Naive thymus-derived CD4-positive, alpha-beta T cell (primary cell): Measurements from ENCODE around the gene ZDHHC16. TPM values are rescaled to one million over a fixed set of nuclear protein-coding genes. Genes with fewer than 3 reads are reported as not detected.

Experiments used
- ATAC-seq: fragments of 150-1000 bp; cut with Tn5 transposase; 2 replicates; pipeline ENCODE4 v1.10.0; 2021; ENCODE audit warnings: mild to moderate bottlenecking, moderate library complexity
- CTCF ChIA-PET: fragments of 350-600 bp; sonication (Branson Sonifier 250); formaldehyde crosslinking; loops from one replicate; lab custom pipeline; 2021; ENCODE audit warnings: antibody characterized with exemption; lab: Charles Lee
- POLR2A ChIA-PET: fragments of 350-600 bp; sonication (Branson Sonifier 250); formaldehyde crosslinking; loops from one replicate; lab custom pipeline; 2021; ENCODE audit warnings: antibody characterized with exemption, inconsistent platforms; lab: Charles Lee
- DNase-seq, 9 donors: peaks; one replicate each; pipeline versions ENCODE4 v3.0.0 to v3.0.0-alpha.2; 2020 to 2022; ENCODE audit warnings: mixed read lengths in 1 of 9
- H3K27ac ChIP-seq: one replicate; pipeline ENCODE4 v1.7.0; 2013; ENCODE audit warnings: mild to moderate bottlenecking, low read depth, low read length, moderate library complexity
- H3K27me3 ChIP-seq, 2 donors: one replicate each; pipeline ENCODE4 v1.7.0; 2013; ENCODE audit warnings: low read length in 2 of 2, mild to moderate bottlenecking in 2 of 2, moderate library complexity in 2 of 2; ENCODE audit not compliant: control insufficient read depth in 2 of 2, insufficient read depth in 2 of 2
- H3K36me3 ChIP-seq, 3 experiments: 1 replicate in 2 of 3; 2 replicates in 1 of 3; pipeline ENCODE4 v1.7.0; 2013; ENCODE audit warnings: low read length in 3 of 3, mild to moderate bottlenecking in 3 of 3, moderate library complexity in 1 of 3; ENCODE audit not compliant: insufficient read depth in 3 of 3, control insufficient read depth in 2 of 3
- H3K4me1 ChIP-seq, 2 donors: one replicate each; pipeline ENCODE4 v1.7.0; 2013; ENCODE audit warnings: low read length in 2 of 2, mild to moderate bottlenecking in 2 of 2, moderate library complexity in 1 of 2; ENCODE audit not compliant: control insufficient read depth in 2 of 2, insufficient read depth in 2 of 2
- H3K4me3 ChIP-seq: 2 replicates; pipeline ENCODE4 v1.7.0; 2013; ENCODE audit warnings: mild to moderate bottlenecking, low read length
- H3K9me3 ChIP-seq, 3 experiments: 1 replicate in 2 of 3; 2 replicates in 1 of 3; pipeline ENCODE4 v1.7.0; 2013; ENCODE audit warnings: low read length in 3 of 3; ENCODE audit not compliant: control insufficient read depth in 2 of 3
- H3K27ac Mint-ChIP-seq, 9 donors: one replicate each; pipeline ENCODE4 v1.8.0; 2020 to 2022; ENCODE audit warnings: mixed read lengths in 9 of 9, mild to moderate bottlenecking in 8 of 9, moderate library complexity in 5 of 9, inconsistent platforms in 2 of 9
- H3K27me3 Mint-ChIP-seq, 5 donors: one replicate each; pipeline ENCODE4 v1.8.0; 2021 to 2022; ENCODE audit warnings: mixed read lengths in 5 of 5, mild to moderate bottlenecking in 1 of 5
- H3K36me3 Mint-ChIP-seq, 5 donors: one replicate each; pipeline ENCODE4 v1.8.0; 2020 to 2022; ENCODE audit warnings: mixed read lengths in 5 of 5, mild to moderate bottlenecking in 3 of 5, inconsistent platforms in 1 of 5
- H3K4me1 Mint-ChIP-seq, 7 donors: one replicate each; pipeline ENCODE4 v1.8.0; 2020 to 2022; ENCODE audit warnings: mixed read lengths in 7 of 7, mild to moderate bottlenecking in 3 of 7, inconsistent platforms in 1 of 7
- H3K4me3 Mint-ChIP-seq, 10 donors: one replicate each; pipeline ENCODE4 v1.8.0; 2020 to 2022; ENCODE audit warnings: mild to moderate bottlenecking in 10 of 10, mixed read lengths in 10 of 10, moderate library complexity in 6 of 10, inconsistent platforms in 2 of 10
- H3K9me3 Mint-ChIP-seq, 11 donors: one replicate each; pipeline ENCODE4 v1.8.0; 2020 to 2022; ENCODE audit warnings: mixed read lengths in 11 of 11, mild to moderate bottlenecking in 4 of 11, inconsistent platforms in 1 of 11, moderate library complexity in 1 of 11
- intact Hi-C, 2 donors: fragments of 100-400 bp; cut with micrococcal nuclease; formaldehyde crosslinking; loops; one replicate each; pipeline ENCODE4 v1.15.1; 2023
- polyA plus RNA-seq, 2 donors: library from polyadenylated mRNA; unstranded; fragments of 300-500 nt; fragmentation: Illumina TruSeq; gene quantifications; one replicate each; pipeline ENCODE4 v1.2.3, GENCODE V29; 2021
- total RNA-seq, 6 experiments: library from RNA in 5 of 6; stranded (reverse) in 5 of 6; gene quantifications; 1 replicate in 5 of 6; 2 replicates in 1 of 6; pipeline ENCODE4 v1.2.3 and lab custom pipeline; 2021 to 2026

The ZDHHC16 gene
- total and polyA plus RNA-seq, 7 experiments from 2014 or later, result 13.2 to 38.8 (median 26.8) TPM

GRCh38 chr10:97442277-97442676 is 3.7 kb upstream of the ZDHHC16 start:
- Mint-ChIP-seq H3K4me1 (peaks cover 18 to 38% (median 26%) of the 10 kb centered on the region in 7 donors), H3K27me3 (no peaks in the 10 kb centered on the region), H3K9me3 (no peaks in the 10 kb centered on the region), H3K27ac (no peak overlapping the region), H3K36me3 (peaks cover 0 to 11% (median 9%) of the 10 kb centered on the region in 5 donors), H3K4me3 (no peak overlapping the region)
- Histone ChIP-seq H3K27me3 (no peaks in the 10 kb centered on the region), H3K9me3 (no peaks in the 10 kb centered on the region), H3K4me1 (peaks cover 17 to 22% of the 10 kb centered on the region in 2 donors), H3K27ac (no peak overlapping the region), H3K36me3 (peaks cover 0 to 56% (median 6%) of the 10 kb centered on the region in 3 experiments), H3K4me3 (no peak overlapping the region)
- intact Hi-C loops, result no loop called here
- CTCF ChIA-PET, result interaction anchor here (0.5 to 0.7 kb wide), 2 partner anchors 112 to 163 kb away, joined by 3 read pairs; no protein-coding TSS in a partner anchor
- POLR2A ChIA-PET, result interaction anchor here (1.1 kb wide), 1 partner anchor 11 kb away, joined by 4 read pairs; no protein-coding TSS in a partner anchor
- ATAC-seq (no peak), DNase-seq (no peak)

GRCh38 chr10:97444212-97444611 is 1.8 kb upstream of the ZDHHC16 start:
- Mint-ChIP-seq H3K27ac (peak overlapping the region in 5 of 9 donors; percentile 16 to 94 (median 36)), H3K36me3 (peaks cover 0 to 13% (median 4%) of the 10 kb centered on the region in 5 donors), H3K9me3 (no peaks in the 10 kb centered on the region), H3K4me3 (peak overlapping the region in 9 of 10 donors; percentile 0 to 99 (median 89)), H3K4me1 (peaks cover 32 to 58% (median 37%) of the 10 kb centered on the region in 7 donors), H3K27me3 (no peaks in the 10 kb centered on the region)
- CTCF ChIA-PET, result interaction anchor here (1.3 kb wide), 2 partner anchors 20 to 24 kb away, joined by 5 read pairs; no protein-coding TSS in a partner anchor
- Histone ChIP-seq H3K36me3 (peaks cover 0 to 38% (median 4%) of the 10 kb centered on the region in 3 experiments), H3K9me3 (no peaks in the 10 kb centered on the region), H3K4me1 (peaks cover 19 to 29% of the 10 kb centered on the region in 2 donors), H3K27ac (no peak overlapping the region), H3K4me3 (no peak overlapping the region), H3K27me3 (no peaks in the 10 kb centered on the region)
- intact Hi-C loops, result no loop called here
- no peak for ATAC-seq
- POLR2A ChIA-PET, result interaction anchor here (1.5 to 2.1 kb wide), 2 partner anchors 14 to 43 kb away, joined by 3 to 8 read pairs; partner anchors contain the start of gene RRP12
- no peak for DNase-seq

- Histone ChIP-seq H3K4me1 (peaks cover 19 to 29% of the 10 kb centered on the region in 2 donors), H3K4me3 (peak overlapping the region; percentile 98), H3K9me3 (no peaks in the 10 kb centered on the region), H3K27ac (peak overlapping the region; percentile 80), H3K36me3 (peaks cover 0 to 29% (median 4%) of the 10 kb centered on the region in 3 experiments), H3K27me3 (no peaks in the 10 kb centered on the region)
- ChIA-PET CTCF (interaction anchor here (0.8 to 1.3 kb wide), 6 partner anchors 17 to 288 kb away, joined by 3 to 5 read pairs (median 4); no protein-coding TSS in a partner anchor), POLR2A (interaction anchor here (0.5 to 2.1 kb wide), 4 partner anchors 9 to 55 kb away, joined by 3 to 8 read pairs (median 3); partner anchors contain the start of gene RRP12)
- peak overlapping the region; percentile 86 to 97 (median 93) for H3K27ac Mint-ChIP-seq
- intact Hi-C loops, result loop anchor here (1.0 to 5.0 kb wide), 8 partner anchors 9 to 195 kb away; partner anchors contain the start of genes ARHGAP19 (in 1 of the 2), FRAT1 (in 1 of the 2), FRAT2 (in 1 of the 2) and PI4K2A (in 1 of the 2)
- peak; percentile 0 for ATAC-seq
- H3K27me3 Mint-ChIP-seq, result no peaks in the 10 kb centered on the region
- no peaks in the 10 kb centered on the region for H3K9me3 Mint-ChIP-seq
- peak overlapping the region; percentile 89 to 99 (median 98) for H3K4me3 Mint-ChIP-seq
- no peak for DNase-seq
- peaks cover 0 to 10% (median 0%) of the 10 kb centered on the region in 5 donors for H3K36me3 Mint-ChIP-seq
- H3K4me1 Mint-ChIP-seq, result peaks cover 32 to 62% (median 39%) of the 10 kb centered on the region in 7 donors
These were observed 636 bp upstream of the ZDHHC16 start for GRCh38 chr10:97445357-97445721.

- Histone ChIP-seq H3K27ac (peak overlapping the region; percentile 2), H3K9me3 (no peaks in the 10 kb centered on the region), H3K4me1 (peaks cover 10 to 22% of the 10 kb centered on the region in 2 donors), H3K36me3 (peaks cover 0 to 33% (median 11%) of the 10 kb centered on the region in 3 experiments), H3K4me3 (no peak overlapping the region), H3K27me3 (no peaks in the 10 kb centered on the region)
- no peak for DNase-seq
- peaks cover 0 to 2% (median 0%) of the 10 kb centered on the region in 11 donors for H3K9me3 Mint-ChIP-seq
- peak overlapping the region in 7 of 9 donors; percentile 14 to 98 (median 72) for H3K27ac Mint-ChIP-seq
- peaks cover 21 to 66% (median 46%) of the 10 kb centered on the region in 7 donors for H3K4me1 Mint-ChIP-seq
- no peak for ATAC-seq
- no peaks in the 10 kb centered on the region for H3K27me3 Mint-ChIP-seq
- CTCF ChIA-PET, result no interaction called here
- peaks cover 0 to 19% (median 0%) of the 10 kb centered on the region in 5 donors for H3K36me3 Mint-ChIP-seq
- H3K4me3 Mint-ChIP-seq, result peak overlapping the region in 1 of 10 donors; percentile 0
- POLR2A ChIA-PET, result no interaction called here
- intact Hi-C loops, result no loop called here
These were observed 4.9 kb downstream of the ZDHHC16 start for GRCh38 chr10:97450828-97451227.

GRCh38 chr10:97451605-97452004 is 5.6 kb downstream of the ZDHHC16 start:
- H3K27ac Mint-ChIP-seq, result peak overlapping the region in 4 of 9 donors; percentile 51 to 98 (median 75)
- peaks cover 0 to 2% (median 0%) of the 10 kb centered on the region in 11 donors for H3K9me3 Mint-ChIP-seq
- peaks cover 0 to 27% (median 0%) of the 10 kb centered on the region in 5 donors for H3K36me3 Mint-ChIP-seq
- peaks cover 18 to 58% (median 43%) of the 10 kb centered on the region in 7 donors for H3K4me1 Mint-ChIP-seq
- H3K36me3 ChIP-seq, result peaks cover 0 to 40% (median 11%) of the 10 kb centered on the region in 3 experiments
- no peak for ATAC-seq
- ChIA-PET CTCF (no interaction called here), POLR2A (no interaction called here)
- no peak for DNase-seq
- H3K4me3 Mint-ChIP-seq, result no peak overlapping the region
- H3K4me1 ChIP-seq, result peaks cover 6 to 19% of the 10 kb centered on the region in 2 donors
- H3K4me3 ChIP-seq, result no peak overlapping the region
- H3K27me3 ChIP-seq, result no peaks in the 10 kb centered on the region
- intact Hi-C loops, result no loop called here
- no peak overlapping the region for H3K27ac ChIP-seq
- H3K27me3 Mint-ChIP-seq, result no peaks in the 10 kb centered on the region
- H3K9me3 ChIP-seq, result no peaks in the 10 kb centered on the region

- intact Hi-C loops, result no loop called here
- ATAC-seq, result no peak
- Histone ChIP-seq H3K27ac (peak overlapping the region; percentile 27), H3K36me3 (peaks cover 0 to 47% (median 17%) of the 10 kb centered on the region in 3 experiments), H3K9me3 (no peaks in the 10 kb centered on the region), H3K4me1 (peaks cover under 1 to 12% of the 10 kb centered on the region in 2 donors), H3K27me3 (no peaks in the 10 kb centered on the region), H3K4me3 (no peak overlapping the region)
- H3K27me3 Mint-ChIP-seq, result no peaks in the 10 kb centered on the region
- no peak overlapping the region for H3K4me3 Mint-ChIP-seq
- peaks cover 0 to 32% (median 0%) of the 10 kb centered on the region in 5 donors for H3K36me3 Mint-ChIP-seq
- H3K27ac Mint-ChIP-seq, result peak overlapping the region in 4 of 9 donors; percentile 51 to 98 (median 88)
- CTCF ChIA-PET, result no interaction called here
- H3K9me3 Mint-ChIP-seq, result peaks cover 0 to 2% (median 0%) of the 10 kb centered on the region in 11 donors
- DNase-seq, result no peak
- POLR2A ChIA-PET, result no interaction called here
- H3K4me1 Mint-ChIP-seq, result peaks cover 14 to 51% (median 42%) of the 10 kb centered on the region in 7 donors
These were observed 6.4 kb downstream of the ZDHHC16 start for GRCh38 chr10:97452352-97452751.
